GM23338 (cell line): Measurements from ENCODE around the gene PORCN. TPM values are rescaled to one million over a fixed set of nuclear protein-coding genes. Genes with fewer than 3 reads are reported as not detected.

Experiments used
- ATAC-seq: fragments of 200-7000 bp; cut with Tn5 transposase; 3 replicates; pipeline ENCODE4 v1.9.1; 2020
- DNase-seq: peaks from one replicate; pipeline ENCODE4 v3.0.0-alpha.2; 2015; ENCODE audit warnings: low spot score
- H2AFZ ChIP-seq: fragments of 200-600 bp; sonication (generic); 2 replicates; pipeline ENCODE4 v1.8.0; 2016; ENCODE audit warnings: antibody characterized with exemption, mild to moderate bottlenecking, moderate library complexity
- H3F3A ChIP-seq: fragments of 200-600 bp; sonication (generic); replicated peaks from 2 replicates; pipeline ENCODE4 v1.8.0; 2017; ENCODE audit warnings: antibody characterized with exemption, mixed run types, low read depth
- H3K27ac ChIP-seq: fragments of 200-600 bp; sonication (generic); 2 replicates; pipeline ENCODE4 v1.6.1; 2016; ENCODE audit warnings: low read depth
- H3K27me3 ChIP-seq: fragments of 200-600 bp; sonication (generic); 2 replicates; pipeline ENCODE4 v1.8.0; 2016; ENCODE audit warnings: mild to moderate bottlenecking, mixed run types, moderate library complexity; ENCODE audit not compliant: insufficient read depth
- H3K36me3 ChIP-seq: fragments of 200-600 bp; sonication (generic); 2 replicates; pipeline ENCODE4 v1.8.0; 2016; ENCODE audit warnings: mild to moderate bottlenecking; ENCODE audit not compliant: insufficient read depth
- H3K4me1 ChIP-seq: fragments of 200-600 bp; sonication (generic); 2 replicates; pipeline ENCODE4 v1.8.0; 2016; ENCODE audit warnings: mild to moderate bottlenecking, moderate library complexity; ENCODE audit not compliant: insufficient read depth
- H3K4me2 ChIP-seq: fragments of 200-600 bp; sonication (generic); 2 replicates; pipeline ENCODE4 v1.7.1; 2017; ENCODE audit warnings: mixed run types
- H3K4me3 ChIP-seq: fragments of 200-600 bp; sonication (generic); 2 replicates; pipeline ENCODE4 v1.6.1; 2016; ENCODE audit warnings: mixed run types
- H3K79me2 ChIP-seq: fragments of 200-600 bp; sonication (generic); replicated peaks from 2 replicates; pipeline ENCODE4 v1.8.0; 2017; ENCODE audit warnings: mild to moderate bottlenecking; ENCODE audit not compliant: insufficient read depth
- H3K9me2 ChIP-seq: fragments of 200-600 bp; sonication (generic); 2 replicates; pipeline ENCODE4 v1.8.0; 2017; ENCODE audit not compliant: insufficient read depth
- H4K20me1 ChIP-seq: fragments of 200-600 bp; sonication (generic); replicated peaks from 2 replicates; pipeline ENCODE4 v1.8.0; 2017; ENCODE audit warnings: mild to moderate bottlenecking; ENCODE audit not compliant: insufficient read depth
- H3K27ac Mint-ChIP-seq: 2 replicates; pipeline ENCODE4 v1.8.0; 2020; ENCODE audit warnings: inconsistent platforms, mild to moderate bottlenecking, moderate library complexity, mixed read lengths
- H3K27me3 Mint-ChIP-seq: 3 replicates; pipeline ENCODE4 v1.8.0; 2022; ENCODE audit warnings: low read depth, mild to moderate bottlenecking, moderate library complexity, mixed read lengths, inconsistent platforms; ENCODE audit not compliant: insufficient read depth, poor library complexity
- H3K36me3 Mint-ChIP-seq: 3 replicates; pipeline ENCODE4 v1.8.0; 2021; ENCODE audit warnings: low read depth, mild to moderate bottlenecking, inconsistent platforms, moderate library complexity, mixed read lengths
- H3K4me1 Mint-ChIP-seq: 3 replicates; pipeline ENCODE4 v1.8.0; 2020; ENCODE audit warnings: mild to moderate bottlenecking, inconsistent platforms, mixed read lengths
- H3K4me3 Mint-ChIP-seq: 3 replicates; pipeline ENCODE4 v1.8.0; 2021; ENCODE audit warnings: moderate library complexity, mild to moderate bottlenecking, inconsistent platforms, mixed read lengths
- H3K9me3 Mint-ChIP-seq: 3 replicates; pipeline ENCODE4 v1.8.0; 2020; ENCODE audit warnings: moderate library complexity, mild to moderate bottlenecking, inconsistent platforms, mixed read lengths
- CREB1 ChIP-seq: fragments of 250-450 bp; sonication (Bioruptor Pico); IDR thresholded peaks from 2 replicates; pipeline ENCODE4 v1.5.0; 2020; ENCODE audit warnings: low read depth, mild to moderate bottlenecking, moderate library complexity
- CTCF ChIP-seq, 2 experiments: fragments of 200-600 bp in 1 of 2; sonication (generic) in 1 of 2; conservative IDR thresholded peaks; 2 replicates each; pipeline versions ENCODE4 v1.5.1 to v1.6.1; 2016 to 2017; ENCODE audit warnings: antibody characterized with exemption in 2 of 2, low read depth in 2 of 2, mild to moderate bottlenecking in 2 of 2, moderate library complexity in 1 of 2
- ETS1 ChIP-seq: IDR thresholded peaks from 2 replicates; pipeline ENCODE4 v1.6.1; 2016; ENCODE audit warnings: antibody characterized with exemption
- EZH2 ChIP-seq: fragments of 200-600 bp; sonication (generic); IDR thresholded peaks from one replicate; pipeline ENCODE4 v1.8.0; 2017; ENCODE audit warnings: antibody characterized with exemption, mild to moderate bottlenecking, low read depth; ENCODE audit not compliant: unreplicated experiment
- JUNB ChIP-seq: IDR thresholded peaks from one replicate; pipeline ENCODE4 v1.6.1; 2016; ENCODE audit warnings: antibody characterized with exemption; ENCODE audit not compliant: unreplicated experiment
- POLR2AphosphoS5 ChIP-seq: IDR thresholded peaks from 2 replicates; pipeline ENCODE4 v1.6.1; 2016; ENCODE audit warnings: antibody characterized with exemption, low read depth
- REST ChIP-seq: IDR thresholded peaks from one replicate; pipeline ENCODE4 v1.6.1; 2018; ENCODE audit warnings: antibody characterized with exemption; ENCODE audit not compliant: unreplicated experiment
- STAT1 ChIP-seq: IDR thresholded peaks from one replicate; pipeline ENCODE4 v1.6.1; 2016; ENCODE audit warnings: antibody characterized with exemption; ENCODE audit not compliant: unreplicated experiment
- ZNF114 ChIP-seq: fragments of 250-450 bp; sonication (Bioruptor Pico); IDR thresholded peaks from 2 replicates; pipeline ENCODE4 v1.5.0; 2020; ENCODE audit warnings: mild to moderate bottlenecking, moderate library complexity
- ZNF331 ChIP-seq: fragments of 250-450 bp; sonication (Bioruptor Pico); IDR thresholded peaks from 2 replicates; pipeline ENCODE4 v1.5.0; 2020; ENCODE audit warnings: low read depth, mild to moderate bottlenecking, moderate library complexity
- ZNF462 ChIP-seq: fragments of 250-450 bp; sonication (Bioruptor Pico); IDR thresholded peaks from 2 replicates; pipeline ENCODE4 v1.5.0; 2020; ENCODE audit warnings: mild to moderate bottlenecking, moderate library complexity
- polyA plus RNA-seq: library from polyadenylated mRNA; unstranded; fragments of >200 nt; fragmentation: Nextera tagmentation; extraction: Ambion mirVana; gene quantifications from 2 replicates; pipeline ENCODE4 v1.2.1, GENCODE V29; 2016
- total RNA-seq: library from RNA; depleted of rRNA; stranded (reverse); fragments of >200 nt; shearing (Covaris generic); gene quantifications from 2 replicates; pipeline ENCODE4 v1.2.3, GENCODE V29; 2014

PORCN gene
- total and polyA plus RNA-seq, 2 experiments from 2014 or later: 19.4 to 28.5 TPM

- no peak for TF ChIP-seq CTCF (conservative IDR thresholded peaks at IDR 0.05; ENCODE audit: low read depth in 2 of 2)
- TF ChIP-seq ZNF114 (CRISPR knock-in tag): no peak
- TF ChIP-seq EZH2: no peak
- no peak for TF ChIP-seq STAT1
- no peak for TF ChIP-seq POLR2AphosphoS5
- TF ChIP-seq ETS1: no peak
- no peak for TF ChIP-seq JUNB
- TF ChIP-seq CREB1 (CRISPR knock-in tag): no peak
- no peak for TF ChIP-seq REST
Measured at GRCh38 chrX:48504261-48504660, 4.5 kb upstream of the PORCN start (continued).

GRCh38 chrX:48505481-48505880, 3.3 kb upstream of the PORCN start:
- Mint-ChIP-seq H3K36me3 (no peaks in the 10 kb centered on the region), H3K4me1 (peaks cover 3% of the 10 kb centered on the region; the same call in 1 of the 3 replicates), H3K27me3 (peaks cover 4% of the 10 kb centered on the region), H3K9me3 (no peaks in the 10 kb centered on the region), H3K4me3 (no peak overlapping the region), H3K27ac (no peak overlapping the region)
- Histone ChIP-seq H3K27ac (no peak overlapping the region), H2AFZ (no peak overlapping the region), H3K4me1 (no peaks in the 10 kb centered on the region), H3F3A (no peaks in the 10 kb centered on the region), H3K4me2 (no peak overlapping the region), H4K20me1 (no peaks in the 10 kb centered on the region), H3K9me2 (no peaks in the 10 kb centered on the region), H3K79me2 (no peaks in the 10 kb centered on the region), H3K36me3 (no peaks in the 10 kb centered on the region), H3K27me3 (no peaks in the 10 kb centered on the region), H3K4me3 (no peak overlapping the region)
- no peak for ATAC-seq
- no peak for DNase-seq
- TF ChIP-seq ZNF462 (CRISPR knock-in tag) (no peak), POLR2AphosphoS5 (no peak), ZNF331 (CRISPR knock-in tag) (no peak), CTCF (conservative IDR thresholded peaks at IDR 0.05; ENCODE audit: low read depth in 2 of 2) (no peak)
